ENCODE results near the gene HOXA3.

The HOXA3 gene

DNA sequence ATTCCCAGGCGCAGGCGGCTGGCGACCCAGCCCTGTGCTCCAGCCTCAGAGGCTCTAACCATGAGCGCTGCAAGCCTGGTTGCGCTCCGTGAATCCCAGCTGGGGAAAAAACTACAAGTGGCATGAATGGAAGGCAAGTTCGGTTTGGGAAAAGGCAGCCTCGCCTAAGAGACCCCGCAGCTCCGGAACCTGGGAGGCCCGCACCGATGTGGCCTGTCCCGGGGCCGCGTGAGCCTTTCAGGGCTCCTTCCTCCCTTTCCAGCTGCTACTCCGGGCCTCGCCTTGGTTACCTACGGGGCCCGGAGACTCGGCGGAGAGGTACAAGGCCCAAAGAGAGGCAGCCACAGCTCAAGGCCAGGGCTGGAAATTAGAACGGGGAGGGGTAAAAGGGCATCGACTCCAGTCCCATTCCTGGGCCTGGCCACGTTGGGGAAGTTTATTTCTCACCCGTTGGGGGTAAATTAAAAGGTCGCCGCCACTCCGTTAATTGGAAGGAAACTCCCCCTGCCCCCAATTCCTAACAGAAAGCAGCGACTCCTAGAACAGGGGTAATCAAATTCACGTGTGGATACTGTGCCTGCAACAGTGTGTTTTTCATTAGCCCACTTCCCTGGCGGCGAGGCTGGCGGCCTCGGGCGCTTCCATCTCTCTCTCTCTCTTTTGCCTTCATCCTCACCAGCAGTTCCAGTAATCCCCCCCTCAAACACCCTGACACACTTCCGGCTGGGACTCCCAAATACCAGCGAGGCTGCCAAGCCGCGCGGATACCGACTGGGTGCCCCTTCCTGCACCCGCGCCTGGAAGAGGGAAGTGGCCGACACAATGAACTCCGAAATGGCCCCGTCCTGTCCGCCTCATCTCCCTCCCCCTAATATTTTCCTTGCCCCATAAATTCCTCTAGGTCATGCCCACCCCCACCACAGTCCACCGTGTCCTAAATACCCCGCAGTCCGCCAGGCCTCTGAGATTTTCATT is 14.4 kb upstream of the HOXA3 start:
- no peak for DNase-seq (ENCODE audit: low read depth, low spot score)

DNA sequence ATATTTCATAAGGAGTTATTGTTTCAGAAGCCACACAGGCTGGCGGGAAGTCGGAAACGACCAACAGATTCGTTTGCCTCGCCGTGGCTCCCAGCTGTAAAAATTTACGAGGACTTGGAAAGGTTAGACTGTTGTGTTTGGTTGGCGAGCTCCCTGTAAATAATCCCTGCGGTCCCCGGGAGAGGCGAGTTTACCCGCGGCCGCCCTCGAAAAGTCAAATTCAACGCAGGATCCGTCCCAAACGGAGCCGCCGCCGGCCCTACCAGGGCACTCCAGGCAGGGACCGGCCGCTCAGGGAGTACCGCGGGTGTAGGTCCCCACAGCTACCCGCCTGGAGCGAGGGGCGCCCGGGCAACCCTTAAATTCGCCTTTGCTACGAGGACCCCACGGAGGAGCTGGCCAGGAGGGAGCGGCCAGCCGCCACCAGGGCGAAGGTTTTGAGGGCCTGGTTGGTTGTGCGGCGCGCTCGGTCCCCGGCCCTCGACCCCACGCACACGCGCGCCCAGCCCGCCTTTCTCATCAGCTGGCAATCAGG is 13.7 kb upstream of the HOXA3 start:
- DNase-seq (ENCODE audit: low read depth, low spot score): no peak

GRCh38 chr7:27165089-27165995 is 13.0 kb upstream of the HOXA3 start, which contains the start of gene HOXA9:
HOXA9 (minus strand) TSS chr7:27165537; CDS start chr7:27165457, 80 bp downstream.
- no peak for DNase-seq (ENCODE audit: low read depth, low spot score)

GRCh38 chr7:27164367-27165088 is 12.1 kb upstream of the HOXA3 start:
- no peak for DNase-seq (ENCODE audit: low read depth, low spot score)

DNA sequence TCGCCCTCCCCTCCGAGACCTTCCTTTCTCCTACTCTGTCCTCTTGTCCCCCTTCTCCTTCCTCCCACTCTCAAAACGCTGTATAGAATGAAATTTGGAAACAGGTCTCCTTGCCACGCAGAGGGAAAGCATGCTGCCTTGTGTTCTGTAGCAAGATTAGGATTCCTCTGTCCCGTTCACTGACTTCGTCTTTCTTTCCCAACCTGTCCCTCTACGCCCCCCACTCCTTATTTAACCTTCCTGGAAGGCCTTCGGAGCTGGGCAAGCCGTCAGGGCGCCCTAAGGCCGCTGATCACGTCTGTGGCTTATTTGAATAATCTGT is 11.6 kb upstream of the HOXA3 start:
- DNase-seq (ENCODE audit: low read depth, low spot score): no peak

DNA sequence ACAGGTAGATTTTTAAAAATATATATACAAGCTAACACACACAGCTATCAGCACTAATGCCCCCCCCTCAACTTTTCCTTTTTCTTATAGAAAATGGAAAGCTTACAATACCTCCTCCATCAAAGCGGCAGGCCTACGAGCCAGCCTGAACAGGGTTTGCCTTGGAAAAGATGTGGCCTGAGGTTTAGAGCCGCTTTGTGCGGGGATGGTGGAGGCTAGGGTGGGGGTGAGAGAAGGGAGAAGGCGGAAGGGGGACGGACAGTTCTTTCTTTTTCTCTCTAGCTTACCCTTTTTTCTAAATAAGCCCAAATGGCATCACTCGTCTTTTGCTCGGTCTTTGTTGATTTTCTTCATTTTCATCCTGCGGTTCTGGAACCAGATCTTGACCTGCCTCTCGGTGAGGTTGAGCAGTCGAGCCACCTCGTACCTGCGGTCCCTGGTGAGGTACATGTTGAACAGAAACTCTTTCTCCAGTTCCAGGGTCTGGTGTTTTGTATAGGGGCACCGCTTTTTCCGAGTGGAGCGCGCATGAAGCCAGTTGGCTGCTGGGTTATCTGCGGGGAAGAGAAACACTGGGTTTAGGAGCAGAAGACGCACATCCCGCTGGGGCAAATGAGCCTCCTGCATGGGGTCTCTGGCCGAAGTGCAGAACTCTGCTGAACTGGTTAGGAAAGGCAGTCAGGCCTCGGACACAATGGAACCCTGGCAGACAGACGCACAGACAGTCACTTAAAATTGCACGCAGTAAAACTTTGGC is 11.1 kb upstream of the HOXA3 start:
- DNase-seq (ENCODE audit: low read depth, low spot score): no peak

DNA sequence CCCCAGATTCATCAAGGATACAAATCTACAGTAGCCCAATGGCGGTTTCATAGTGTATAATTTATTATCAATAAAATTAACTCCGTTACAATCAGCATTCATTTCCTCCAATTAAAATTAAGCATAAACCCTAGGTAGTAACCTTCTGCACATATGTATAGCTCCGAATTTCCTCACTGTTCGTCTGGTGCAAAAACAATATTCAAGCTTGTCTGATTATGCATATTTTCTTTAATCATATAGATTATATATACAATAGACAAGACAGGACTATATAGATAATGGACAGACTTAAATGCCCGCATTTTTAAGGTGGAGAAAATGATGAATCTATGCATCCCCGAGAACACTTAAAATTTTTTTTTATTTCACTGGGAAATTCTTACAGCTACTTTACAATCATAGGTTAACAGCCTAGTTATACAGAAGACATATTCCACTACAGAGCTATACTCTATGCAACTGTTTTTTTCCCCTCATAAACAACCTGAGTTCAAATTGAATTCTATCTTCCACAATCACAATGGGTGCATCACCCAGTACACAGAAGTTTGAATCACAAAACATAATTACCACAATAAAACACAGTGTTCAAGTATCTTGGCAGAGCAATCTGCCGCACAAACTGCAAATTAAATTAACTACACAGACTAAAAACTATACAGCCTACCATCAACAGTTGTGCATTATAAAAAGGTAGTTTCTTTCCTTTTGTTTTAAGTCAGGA is 10.3 kb upstream of the HOXA3 start:
- no peak for DNase-seq (ENCODE audit: low read depth, low spot score)

DNA sequence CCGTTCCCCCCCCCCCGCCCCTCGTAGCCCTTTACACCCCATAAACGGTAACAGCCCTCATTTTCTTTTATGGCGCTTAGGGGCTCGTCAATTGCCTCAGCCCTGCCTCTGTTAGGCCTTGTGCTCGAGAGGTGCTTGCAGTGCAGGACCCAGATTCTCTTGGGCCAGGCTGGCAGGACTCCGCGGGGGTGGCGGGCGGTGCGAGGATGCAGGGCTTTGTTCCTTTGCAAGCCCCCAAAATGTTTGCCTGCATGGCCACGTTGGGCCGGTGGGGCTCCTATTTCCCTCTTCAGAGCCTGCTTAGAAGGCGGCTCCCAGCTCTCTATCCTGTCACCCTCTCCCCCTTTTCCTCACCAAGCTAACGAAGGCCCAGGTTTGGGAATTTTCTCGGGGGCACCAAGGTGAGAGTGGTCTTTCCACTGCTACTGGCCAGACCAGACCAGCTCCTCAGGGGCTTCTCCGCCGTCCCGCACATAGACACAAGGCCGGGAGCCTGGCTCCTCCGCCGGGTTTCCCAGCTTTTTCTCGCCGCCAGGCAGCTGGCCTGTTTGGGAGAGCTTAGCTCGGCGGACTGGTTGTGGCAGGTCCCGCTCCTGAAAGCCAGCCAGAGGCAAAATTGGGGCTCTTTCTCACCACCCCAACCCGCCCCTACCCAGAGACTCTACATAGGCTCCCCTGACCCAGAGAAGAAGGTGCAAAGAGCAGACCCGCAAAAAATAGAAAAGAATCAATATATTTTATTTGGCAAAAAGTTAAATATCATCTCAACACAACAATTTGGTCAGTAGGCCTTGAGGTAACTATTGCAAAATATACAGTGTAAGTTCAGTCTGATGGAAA is 9.6 kb upstream of the HOXA3 start:
- DNase-seq (ENCODE audit: low read depth, low spot score): no peak

GRCh38 chr7:27161214-27161720 is 8.9 kb upstream of the HOXA3 start:
- no peak for DNase-seq (ENCODE audit: low read depth, low spot score)

GRCh38 chr7:27160546-27161213 is 8.3 kb upstream of the HOXA3 start:
- peak; percentile 71 for DNase-seq (ENCODE audit: low read depth, low spot score)

DNA sequence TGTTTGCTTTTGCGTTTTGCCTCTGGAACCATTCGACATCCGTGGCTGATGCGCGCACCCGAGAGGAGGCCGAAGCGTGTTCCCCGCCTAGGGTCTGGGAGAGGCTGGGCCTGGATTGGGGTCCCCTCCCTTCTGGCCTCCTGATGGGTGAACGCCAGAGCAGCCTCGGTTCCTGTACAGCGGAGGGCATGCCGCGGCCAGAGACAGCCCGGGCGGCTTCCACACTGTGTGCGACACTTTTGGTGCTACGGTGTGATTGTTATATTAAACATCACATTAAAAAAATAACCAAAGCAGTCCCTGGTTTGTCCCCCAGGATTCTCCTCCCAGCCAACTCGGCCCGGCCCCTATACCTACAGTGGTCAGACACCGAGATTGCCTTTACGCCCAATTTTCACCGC is 7.8 kb upstream of the HOXA3 start:
- no peak for DNase-seq (ENCODE audit: low read depth, low spot score)

DNA sequence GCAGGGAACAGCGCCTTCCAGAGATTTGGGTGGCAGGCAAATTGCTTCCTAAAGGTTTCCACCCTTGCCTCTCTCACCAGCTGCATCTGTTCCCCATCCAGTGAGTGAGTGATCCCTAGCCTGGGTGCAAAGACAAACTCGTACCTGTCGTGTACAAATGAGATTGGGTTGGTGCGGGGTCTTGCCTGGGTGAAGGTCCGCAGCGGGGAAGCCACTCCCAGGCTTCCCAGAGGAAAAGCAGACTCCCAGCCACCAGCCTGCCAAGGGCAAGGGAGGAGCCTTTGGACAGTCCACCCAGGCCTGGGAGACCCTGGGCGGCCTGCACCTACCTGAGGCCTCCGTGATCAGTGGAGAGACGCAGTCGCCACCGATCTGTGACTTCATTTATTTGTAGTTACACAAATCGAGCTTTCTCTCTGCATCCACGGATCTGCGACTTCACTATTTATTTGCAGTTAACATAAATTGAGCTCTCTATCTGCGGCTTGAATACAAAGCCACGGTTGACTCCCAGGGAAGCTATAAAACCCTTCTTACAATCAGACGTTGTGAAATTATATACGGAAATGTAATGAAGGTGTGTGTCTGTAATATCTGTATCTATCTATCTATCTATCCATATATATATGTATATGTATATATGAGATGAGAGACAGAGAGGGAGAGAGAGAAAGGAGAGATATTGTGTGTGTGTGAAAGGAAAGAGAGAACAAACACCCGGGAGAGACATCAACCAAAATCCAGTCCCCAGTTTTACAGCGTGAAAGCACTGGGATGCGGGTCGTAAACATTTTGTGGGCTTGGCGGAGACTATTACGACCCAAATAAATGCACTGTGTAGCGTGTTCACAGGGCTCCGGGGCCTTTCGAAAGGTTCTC is 7.1 kb upstream of the HOXA3 start:
- no peak for DNase-seq (ENCODE audit: low read depth, low spot score)

- DNase-seq (ENCODE audit: low read depth, low spot score): no peak
These were observed 6.3 kb upstream of the HOXA3 start for GRCh38 chr7:27158436-27159265.

DNA sequence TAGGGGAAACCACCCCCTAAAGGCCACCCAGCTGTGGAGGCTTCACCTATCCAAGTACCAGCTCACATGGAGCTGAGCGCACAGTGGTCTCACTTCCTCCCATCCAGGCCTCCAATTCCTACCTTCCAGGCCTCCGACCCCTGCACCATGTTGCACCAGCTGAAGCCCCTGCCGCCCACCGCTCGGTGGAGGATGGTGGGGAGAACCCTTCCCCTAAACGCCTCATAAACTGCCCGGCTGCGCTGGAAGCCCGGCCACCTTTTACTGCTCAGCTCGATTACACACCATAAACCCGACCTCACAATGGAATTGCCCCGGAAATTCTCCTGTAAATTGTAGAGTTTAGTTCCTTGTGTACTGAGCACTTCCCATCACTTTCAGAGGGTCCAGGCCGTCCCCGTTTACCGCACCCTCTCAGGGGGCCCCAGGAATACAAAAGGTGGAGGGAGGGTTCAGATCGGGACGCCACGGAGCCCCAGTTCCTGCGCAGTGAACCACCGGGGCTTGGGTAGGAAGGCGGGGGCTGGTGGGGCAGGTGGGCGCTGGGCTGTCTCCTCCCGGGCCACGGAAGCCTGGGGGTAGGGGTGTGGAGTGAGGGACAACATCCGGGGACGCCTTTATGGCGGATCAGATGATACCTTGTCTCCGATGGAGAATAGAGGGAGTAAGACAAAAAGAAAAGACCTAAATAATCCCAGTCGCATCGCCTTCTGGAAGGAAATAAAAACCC is 5.5 kb upstream of the HOXA3 start:
- no peak for DNase-seq (ENCODE audit: low read depth, low spot score)

GRCh38 chr7:27156916-27157701 is 4.7 kb upstream of the HOXA3 start:
- DNase-seq (ENCODE audit: low read depth, low spot score): no peak
